GM21737 (cell line): ENCODE data around the gene NEMP2.

ENCODE experiments used
- ATAC-seq: cut with Tn5 transposase; IDR thresholded peaks from one replicate; pipeline ENCODE4 v1.9.1; 2021; ENCODE audit warnings: mild to moderate bottlenecking, moderate library complexity; ENCODE audit not compliant: unreplicated experiment

The NEMP2 gene

DNA sequence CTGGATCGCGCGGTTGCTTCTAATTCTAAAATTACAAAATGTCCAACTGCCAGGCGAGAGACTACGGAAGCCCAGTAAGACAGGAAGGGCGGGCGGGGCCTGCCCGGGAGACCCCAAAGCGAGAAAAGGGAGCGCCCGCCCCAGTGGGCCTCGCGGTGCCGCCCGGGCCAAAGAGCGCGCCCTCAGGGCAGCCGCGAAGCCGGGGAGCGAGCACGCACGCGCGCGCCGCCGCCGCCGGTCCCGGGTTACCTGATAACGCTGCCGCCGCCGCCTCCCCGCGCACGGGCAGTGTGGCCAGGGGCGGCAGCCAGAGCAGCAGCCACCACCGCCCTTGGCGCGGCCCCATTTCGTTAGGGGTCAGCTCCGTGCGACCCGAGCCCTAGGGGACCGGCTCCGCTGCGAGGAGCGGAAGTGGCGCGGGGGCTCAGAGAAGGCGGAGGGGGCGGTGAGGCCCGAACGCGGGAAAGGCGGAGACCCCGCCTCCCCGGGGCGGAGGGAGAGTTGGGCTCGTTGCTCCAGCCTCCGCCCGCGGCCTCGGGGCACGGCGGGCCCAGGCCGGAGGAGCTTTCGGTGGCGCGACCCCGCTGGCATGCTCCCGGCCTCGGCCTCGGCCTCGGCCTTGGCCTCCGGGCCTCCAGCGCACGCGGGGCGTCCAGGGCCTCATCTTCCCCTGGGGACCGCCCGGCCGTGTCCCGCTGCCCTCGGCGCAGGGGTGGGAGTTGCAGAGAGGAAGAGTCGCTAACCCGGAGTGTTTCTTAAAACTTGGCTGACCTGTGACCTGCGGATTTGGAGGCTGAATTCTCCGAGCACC, at the start of gene NEMP2:
Gene NEMP2 (minus strand): TSS at position 413 of the 811 bp plus-strand sequence. CDS start 67 bp downstream, at position 346.
- peak; percentile 65 for ATAC-seq

- ATAC-seq = peak; percentile 68
These were observed 49.2 kb upstream of the NEMP2 start for GRCh38 chr2:190583507-190584337.

DNA sequence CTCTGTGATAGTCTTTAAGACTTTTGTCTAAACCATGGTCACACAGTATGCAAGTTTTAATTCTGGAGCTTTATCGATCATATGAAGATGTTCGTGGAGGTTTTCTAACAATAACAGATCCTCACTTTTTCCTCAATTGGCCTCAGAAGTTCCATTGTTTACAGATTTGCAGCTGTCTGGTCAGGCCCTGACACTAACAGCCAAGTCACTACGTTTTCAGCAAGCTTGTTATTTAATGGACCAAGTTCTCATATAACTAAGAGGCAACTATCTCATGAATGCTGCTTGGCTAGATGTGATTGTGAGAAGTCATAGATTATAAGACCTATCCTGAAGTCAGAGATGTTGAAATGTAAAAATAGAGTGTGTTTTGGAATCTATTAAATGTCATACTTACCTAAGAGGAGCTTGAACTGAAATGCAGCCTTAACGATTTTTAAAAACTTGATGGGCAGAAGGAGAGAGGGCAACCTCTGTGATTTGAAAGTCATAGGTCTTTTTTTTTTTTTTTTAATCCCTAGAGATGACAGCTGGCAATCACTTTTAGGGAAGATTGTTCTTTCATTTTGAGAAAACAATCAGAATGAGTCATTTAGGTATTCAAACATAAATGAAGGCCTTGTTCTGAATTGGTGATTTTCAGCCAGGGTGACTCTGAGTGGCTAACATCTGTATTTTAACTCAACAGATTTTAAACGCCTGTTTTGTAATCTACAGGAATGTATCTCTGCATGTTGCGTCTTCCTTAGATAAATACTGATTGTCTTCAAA, 48.4 kb upstream of the NEMP2 start:
- ATAC-seq = peak; percentile 64

- no peak for ATAC-seq
These were observed 47.5 kb upstream of the NEMP2 start for GRCh38 chr2:190582019-190582418.

DNA sequence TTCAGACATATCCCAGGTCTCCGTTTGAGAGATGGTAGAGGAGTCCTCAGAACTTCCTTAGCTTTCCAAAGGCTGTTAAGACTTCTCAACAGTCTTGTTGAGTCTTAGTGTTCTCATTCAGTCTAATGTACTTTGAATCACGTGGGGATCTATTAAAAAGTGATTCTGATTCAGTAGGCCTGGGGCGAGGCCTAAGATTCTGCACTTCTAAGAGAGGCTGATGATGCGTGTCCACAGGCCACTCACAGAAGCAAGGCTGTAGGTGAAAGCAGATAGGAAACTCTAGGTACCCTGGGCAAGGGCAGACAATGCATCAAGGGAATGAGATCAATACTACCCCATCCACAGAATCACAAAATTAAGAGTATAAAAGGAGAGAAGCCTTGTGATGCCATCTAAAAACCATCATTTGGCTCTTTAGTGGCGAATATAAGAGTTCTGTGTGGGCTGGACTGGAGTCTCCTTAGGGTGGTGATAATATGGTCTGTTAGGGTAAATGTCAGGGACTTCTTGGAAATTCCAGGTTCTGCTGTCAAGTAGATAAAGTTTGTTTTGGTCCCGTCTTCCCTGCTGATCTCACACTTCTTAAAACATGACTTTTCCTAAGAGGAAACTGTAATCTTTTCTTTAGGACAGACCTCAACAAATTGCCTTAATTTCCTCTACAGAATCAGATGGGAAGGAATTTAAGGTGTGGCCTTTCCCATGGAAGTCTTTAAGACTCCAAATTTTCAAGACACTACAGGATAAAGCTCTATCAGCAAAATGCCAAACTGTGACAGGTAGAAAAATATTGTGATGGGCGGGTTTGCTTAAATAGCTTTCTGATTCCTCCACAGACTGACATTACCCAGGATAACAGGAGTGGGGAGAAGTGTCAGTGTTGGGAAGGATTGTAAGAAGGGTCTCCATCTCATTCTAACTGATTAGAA, 45.7 kb upstream of the NEMP2 start:
- ATAC-seq = no peak

DNA sequence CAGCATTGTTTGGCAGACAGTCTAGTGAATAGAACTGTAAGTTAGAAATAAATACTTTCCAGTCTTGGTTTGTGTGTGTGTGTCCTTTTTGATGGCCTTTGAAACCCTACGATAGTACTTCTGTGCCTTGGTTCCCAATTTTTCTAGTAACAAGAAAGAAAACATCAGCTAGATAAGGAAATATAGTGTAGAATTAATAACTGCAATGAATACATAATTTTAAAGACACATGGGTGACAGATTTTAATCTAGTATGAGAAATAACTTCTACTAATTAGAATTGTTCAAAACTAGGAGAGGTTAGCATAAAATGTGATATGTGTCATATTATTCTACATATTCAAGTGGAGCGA, 44.5 kb upstream of the NEMP2 start:
- no peak for ATAC-seq

DNA sequence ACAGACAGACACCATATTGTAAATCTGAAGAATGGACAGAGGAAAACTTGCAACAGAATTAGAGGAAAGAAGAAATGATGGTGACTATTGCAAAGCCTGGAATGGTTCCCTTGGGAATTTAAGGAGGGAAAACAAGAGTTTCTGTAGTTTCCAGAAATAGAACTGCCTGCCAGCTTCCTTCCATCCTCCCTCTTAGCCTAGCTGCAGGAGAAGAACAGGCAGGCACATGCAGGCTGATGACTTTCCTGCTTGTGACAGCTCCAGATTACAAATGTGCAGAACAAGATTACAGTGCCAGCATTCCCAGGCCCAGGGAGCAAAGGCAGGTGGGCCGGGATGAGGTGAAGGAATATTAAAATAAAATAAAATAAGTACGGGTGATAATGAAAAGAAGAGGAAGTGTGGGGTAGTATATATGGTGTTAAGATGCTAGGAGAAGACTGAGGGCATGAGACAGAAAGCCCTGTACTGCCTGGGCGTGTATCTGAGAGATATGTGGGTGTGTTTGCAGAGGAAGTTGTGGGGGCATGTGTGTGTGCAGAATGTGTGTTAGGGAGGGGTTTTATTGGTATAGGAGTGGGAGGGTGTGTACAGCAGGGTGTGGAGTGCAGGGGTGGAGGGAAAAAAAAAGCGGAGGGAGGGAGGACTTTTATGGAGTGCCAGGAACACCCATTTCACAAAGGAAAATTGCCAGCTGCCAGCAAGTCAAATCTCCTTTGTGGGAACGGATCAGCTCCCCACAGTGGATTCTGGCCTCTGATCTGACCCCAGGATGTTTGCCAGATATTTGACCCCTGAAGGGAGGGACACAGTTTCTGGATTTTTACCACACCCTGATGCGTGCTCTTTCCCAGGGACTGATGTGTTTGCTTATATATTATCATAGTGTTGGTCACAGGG, 43.9 kb upstream of the NEMP2 start:
- ATAC-seq = no peak

DNA sequence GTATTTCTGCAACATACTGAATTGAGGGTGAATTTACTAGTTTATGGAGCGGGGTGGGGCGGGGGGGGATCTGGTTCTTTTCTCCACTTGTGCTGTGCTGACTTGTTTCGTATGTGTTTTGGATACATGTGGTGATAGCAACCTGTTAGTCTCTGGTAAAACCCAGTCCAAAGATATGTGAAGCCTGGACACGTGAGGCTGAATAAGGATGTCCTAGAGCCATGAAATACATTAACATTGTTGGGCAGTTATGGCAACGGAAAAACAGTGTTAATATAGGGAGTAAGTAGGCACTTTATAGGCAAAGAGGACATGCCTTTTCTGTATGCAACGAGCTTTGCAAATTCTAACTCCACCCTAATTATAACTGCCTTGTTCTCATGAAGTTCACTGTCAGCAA, 42.1 kb upstream of the NEMP2 start:
- no peak for ATAC-seq

DNA sequence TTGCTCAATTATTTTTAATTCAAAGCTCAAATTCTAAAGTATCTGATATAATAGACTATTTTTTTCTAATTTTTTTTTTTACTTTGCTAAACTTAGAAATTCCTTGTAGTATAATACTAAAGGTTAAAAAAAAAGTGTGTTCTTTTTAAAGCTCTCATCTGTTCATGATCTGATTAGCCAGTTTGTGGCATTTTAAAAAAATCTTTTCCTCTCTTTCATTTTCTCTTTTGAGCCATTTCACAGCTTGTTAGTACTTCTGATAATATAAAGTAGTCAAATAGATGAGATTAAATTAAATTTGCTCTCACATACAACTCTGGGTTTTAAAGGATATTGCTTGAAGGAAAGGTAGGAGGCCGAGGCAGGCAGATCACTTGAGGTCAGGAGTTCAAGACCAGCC, 40.7 kb upstream of the NEMP2 start:
- ATAC-seq = no peak

GRCh38 chr2:190574169-190574568, 39.6 kb upstream of the NEMP2 start:
- ATAC-seq = no peak

- ATAC-seq = no peak
These were observed 37.7 kb upstream of the NEMP2 start for GRCh38 chr2:190572246-190572645.

GRCh38 chr2:190571686-190572085, 37.2 kb upstream of the NEMP2 start:
- ATAC-seq = no peak

GRCh38 chr2:190570871-190571270, 36.3 kb upstream of the NEMP2 start:
- ATAC-seq = no peak

GRCh38 chr2:190569994-190570755, 35.7 kb upstream of the NEMP2 start:
- ATAC-seq = no peak

DNA sequence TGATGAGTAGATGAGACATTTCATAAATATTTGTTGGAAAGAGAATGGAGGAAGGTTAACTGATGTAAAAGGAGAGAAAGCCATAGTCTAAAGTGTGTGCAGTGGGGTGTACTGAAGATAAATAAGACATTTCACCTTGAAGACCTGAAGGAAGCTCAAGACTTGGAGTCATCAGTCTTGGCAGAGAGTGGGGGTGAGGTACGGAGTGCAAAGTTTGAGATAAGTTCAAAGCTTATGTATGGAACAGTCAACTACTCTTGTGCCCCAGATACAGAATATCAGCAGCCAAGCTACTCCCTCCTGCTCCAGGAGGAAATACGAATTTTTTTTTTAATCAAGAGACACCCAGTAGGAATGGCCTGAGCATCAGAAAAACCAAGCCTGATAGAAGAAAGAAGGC, 30.3 kb upstream of the NEMP2 start:
- no peak for ATAC-seq

- no peak for ATAC-seq
These were observed 29.1 kb upstream of the NEMP2 start for GRCh38 chr2:190563646-190564045.

GRCh38 chr2:190563109-190563508, 28.6 kb upstream of the NEMP2 start:
- no peak for ATAC-seq

DNA sequence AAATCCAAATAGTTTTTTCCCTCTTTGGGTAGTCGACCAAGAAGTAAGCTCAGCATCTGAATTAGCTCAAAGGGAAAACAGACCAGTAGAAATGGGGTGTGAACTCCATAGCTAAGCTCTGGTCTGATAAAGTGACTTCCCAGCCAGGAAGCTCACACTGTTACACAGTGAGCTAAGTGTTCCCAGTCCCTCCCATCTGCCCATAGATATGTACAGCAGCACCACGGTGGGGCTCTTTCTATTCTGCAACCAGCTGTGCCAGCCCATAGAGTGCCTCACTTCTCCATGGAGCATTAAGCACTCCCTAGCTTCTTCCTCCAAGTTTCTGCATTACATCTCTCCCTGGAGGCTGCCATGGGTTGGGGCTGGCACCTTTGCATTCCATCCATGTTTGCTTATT, 27.6 kb upstream of the NEMP2 start:
- no peak for ATAC-seq

DNA sequence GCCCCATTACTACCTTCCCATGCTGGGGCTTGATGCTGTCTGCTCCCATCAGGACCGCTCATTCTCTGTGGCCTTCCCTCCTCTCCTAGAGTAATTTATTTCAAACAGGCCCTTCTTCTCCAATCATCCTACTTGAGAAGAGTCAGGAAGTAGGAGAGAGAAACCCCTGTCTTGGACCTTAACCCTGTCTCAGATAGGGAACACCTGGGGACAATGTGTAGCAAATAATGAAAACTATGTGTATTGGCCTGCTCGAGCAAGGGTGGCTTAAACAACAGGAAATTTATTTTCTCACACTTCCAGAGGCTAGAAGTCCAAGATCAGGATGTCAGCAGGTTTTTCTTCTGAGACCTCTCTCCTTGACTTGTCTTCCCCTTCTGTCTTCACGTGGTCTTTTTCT, 26.6 kb upstream of the NEMP2 start:
- no peak for ATAC-seq
